Measurements from ENCODE around the gene SPOCK2. TPM values are rescaled to one million over a fixed set of nuclear protein-coding genes. Genes with fewer than 3 reads are reported as not detected.

The SPOCK2 gene
- total and polyA plus RNA-seq, 10 of the 15 experiments (the other 5 are each of a cell fraction or from before 2014, with no cell fraction given): 0.02 to 1.5 (median 0.58) TPM

- in situ Hi-C loops (cut with MboI): no loop called here
- no peak overlapping the region for H3K9ac ChIP-seq (ENCODE audit: control insufficient read depth, insufficient read depth, low read length)
Observed at GRCh38 chr10:72061930-72062329, 26.4 kb downstream of the SPOCK2 start.

More at GRCh38 chr10:72061930-72062329, 26.4 kb downstream of the SPOCK2 start:
- FAIRE-seq (no peak), ATAC-seq (no peak), DNase-seq (ENCODE audit: low read depth, low spot score) (no peak)
- no peaks in the 10 kb centered on the region for H3K9me3 ChIP-seq (replicated peaks; ENCODE audit: control insufficient read depth, insufficient read depth, low read length)
- H3K79me2 ChIP-seq (ENCODE audit: control insufficient read depth, insufficient read depth, low read length): no peaks in the 10 kb centered on the region
- H3K27ac ChIP-seq (ENCODE audit: control insufficient read depth, insufficient read depth): no peak overlapping the region
- no peak overlapping the region for H2AFZ ChIP-seq (ENCODE audit: control insufficient read depth, low read depth, low read length)
- no peaks in the 10 kb centered on the region for H4K20me1 ChIP-seq (ENCODE audit: control insufficient read depth, insufficient read depth)
- ChIA-PET CTCF (interaction anchor here (0.7 to 5.0 kb wide), 12 partner anchors 8 to 276 kb away, joined by 3 to 58 read pairs (median 4); no protein-coding TSS in a partner anchor), POLR2A (interaction anchor here (0.5 kb wide), 1 partner anchor 220 kb away, joined by 6 read pairs; no protein-coding TSS in a partner anchor), RAD21 (ENCODE audit: unreplicated experiment) (interaction anchor here (0.8 to 6.1 kb wide), 4 partner anchors 9 to 275 kb away, joined by 3 to 64 read pairs (median 3); no protein-coding TSS in a partner anchor), SMC1A (ENCODE audit: uncharacterized antibody, unreplicated experiment) (interaction anchor here (1.2 to 7.2 kb wide), 2 partner anchors 13 to 160 kb away, joined by 4 to 72 read pairs; no protein-coding TSS in a partner anchor)
- intact Hi-C loops (cut with micrococcal nuclease; ENCODE audit: unreplicated experiment): no loop called here
- peaks cover 9% of the 10 kb centered on the region for H3K4me1 ChIP-seq (ENCODE audit: control insufficient read depth, insufficient read depth, low read length)
- no peak overlapping the region for H3K4me3 ChIP-seq
- 30% methylated on average over 8 of the region's 9 CpGs for WGBS (ENCODE audit: insufficient coverage, insufficient replicate concordance, low lambda C conversion rate, missing lambda C conversion rate)
- no peak overlapping the region for H3K4me2 ChIP-seq (ENCODE audit: control insufficient read depth, insufficient read depth)
- TF ChIP-seq SKIL (IDR thresholded peaks at IDR 0.05; ENCODE audit: low read depth, poor library complexity, severe bottlenecking) (no peak), EP300 (IDR thresholded peaks at IDR 0.05; ENCODE audit: borderline replicate concordance in 1 of 2, control insufficient read depth in 1 of 2, low read depth in 2 of 2, low read length in 2 of 2) (no peak), NFXL1 (IDR thresholded peaks at IDR 0.05; ENCODE audit: borderline replicate concordance) (no peak), ELK1 (IDR thresholded peaks at IDR 0.05; ENCODE audit: low read depth, low read length) (no peak), IRF4 (IDR thresholded peaks at IDR 0.05; ENCODE audit: low read depth, low read length) (no peak), ATF2 (IDR thresholded peaks at IDR 0.05; ENCODE audit: low read length) (no peak), BACH1 (IDR thresholded peaks at IDR 0.05; ENCODE audit: borderline replicate concordance) (no peak), PBX3 (IDR thresholded peaks at IDR 0.05; ENCODE audit: insufficient replicate concordance, low read depth, low read length) (no peak), HDAC2 (IDR thresholded peaks at IDR 0.05) (no peak), YBX1 (IDR thresholded peaks at IDR 0.05) (no peak), NBN (IDR thresholded peaks at IDR 0.05) (no peak)
- BruUV-seq (replicated peaks): no TSS peak
- H3K27me3 ChIP-seq (replicated peaks in 1 of 2; ENCODE audit: control insufficient read depth in 2 of 2, insufficient read depth in 2 of 2, low read length in 1 of 2): no peaks in the 10 kb centered on the region
- no peaks in the 10 kb centered on the region for H3K36me3 ChIP-seq (ENCODE audit: control insufficient read depth in 2 of 2, insufficient read depth in 2 of 2, low read length in 1 of 2)

All from GM12878 (cell line).